ENCODE measurements around the gene RAPGEF3. TPM values are rescaled to one million over a fixed set of nuclear protein-coding genes. Genes with fewer than 3 reads are reported as not detected.
A peak's percentile ranks its signal among the peaks of the same experiment; 100 is the strongest.

Gene RAPGEF3
- total and polyA plus RNA-seq, 2 of the 13 experiments (the other 11 are each of a cell fraction or from before 2014, with no cell fraction given): 0.07 TPM

DNA sequence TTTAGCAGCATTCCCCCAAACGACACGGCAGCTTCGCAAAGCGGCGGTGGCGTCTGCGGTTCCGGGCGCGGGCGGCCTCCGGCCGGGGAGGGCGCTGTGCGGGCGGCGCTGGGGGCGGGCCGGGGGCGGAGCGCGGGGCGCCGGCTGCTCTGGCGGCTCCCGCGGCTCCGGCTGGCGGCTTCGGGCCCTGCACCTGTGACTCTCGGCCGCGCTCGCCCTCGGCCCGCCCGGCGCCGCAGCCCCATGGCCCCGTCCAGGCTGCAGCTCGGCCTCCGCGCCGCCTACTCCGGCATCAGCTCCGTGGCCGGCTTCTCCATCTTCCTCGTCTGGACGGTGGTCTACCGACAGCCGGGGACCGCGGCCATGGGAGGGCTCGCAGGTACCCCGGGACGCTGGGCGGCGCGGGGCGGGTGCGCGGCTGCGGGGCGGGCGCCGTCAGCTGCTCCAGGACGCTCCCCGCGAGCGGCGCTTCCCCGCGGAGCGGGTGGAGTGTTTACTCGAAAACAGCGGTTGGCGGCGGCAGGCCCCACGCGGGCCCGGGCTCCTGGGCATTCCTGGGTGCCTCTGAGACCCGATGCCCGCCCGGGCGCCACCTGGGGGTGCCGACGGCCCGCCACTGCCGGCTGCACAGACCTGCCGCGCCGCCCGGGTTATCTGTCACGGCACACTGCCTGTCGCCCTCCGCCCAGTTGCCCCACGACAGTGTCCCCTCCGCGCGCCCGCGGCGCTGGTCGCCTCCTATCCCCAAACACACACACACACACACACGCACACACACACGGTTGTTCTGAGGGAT lies 14.6 kb upstream of the RAPGEF3 start, which contains the start of gene SLC48A1:
Gene SLC48A1 (plus strand): TSS at position 177 of the 796 bp plus-strand sequence. CDS start 67 bp downstream, at position 244.
- H4K20me1 ChIP-seq (ENCODE audit: insufficient read depth, low read length): no peaks in the 10 kb centered on the region
- H3K79me2 ChIP-seq (ENCODE audit: insufficient read depth, low read length): no peaks in the 10 kb centered on the region
- no peaks in the 10 kb centered on the region for H3K36me3 ChIP-seq (replicated peaks in 1 of 2; ENCODE audit: control insufficient read depth in 1 of 2, insufficient read depth in 2 of 2, low read length in 2 of 2)
- WGBS (ENCODE audit: low lambda C conversion rate): 0% methylated on average over 12 of the region's 106 CpGs
- H2AFZ ChIP-seq (ENCODE audit: low read length): no peak within 1 kb of the TSS
- no TSS peak for BruUV-seq (replicated peaks)
- POLR2A ChIA-PET: interaction anchor here (1.0 to 1.6 kb wide), 2 partner anchors 15 to 48 kb away, joined by 3 to 6 read pairs; partner anchors contain the start of gene RAPGEF3
- intact Hi-C loops (cut with micrococcal nuclease; ENCODE audit: unreplicated experiment) (no loop called here), in situ Hi-C loops (cut with HindIII; ENCODE audit: extremely low pct_ligation_motif_present, low pct_unique_long_range_greater_than_20kb) (no loop called here)
- peaks cover 3 to 8% of the 10 kb centered on the region in 2 experiments; a peak in 2 of 5 replicates for H3K27me3 ChIP-seq (ENCODE audit: control insufficient read depth in 1 of 2, insufficient read depth in 2 of 2, low read length in 2 of 2)
- no peak within 1 kb of the TSS for H3K27ac ChIP-seq (ENCODE audit: extremely low read length, insufficient read depth, low read length)
- H3K4me3 ChIP-seq (replicated peaks in 1 of 3; ENCODE audit: insufficient read depth in 1 of 3, low read depth in 2 of 3, low read length in 3 of 3): peak within 1 kb of the TSS; percentile 71 to 81 (median 76)
- FAIRE-seq (no peak), DNase-seq (ENCODE audit: low spot score) (peak; percentile 30), ATAC-seq (peak; percentile 90)
- H3K9me3 ChIP-seq (ENCODE audit: low read length): no peaks in the 10 kb centered on the region
- peak within 1 kb of the TSS; percentile 96 for H3K4me2 ChIP-seq (ENCODE audit: low read depth, low read length)
- peaks cover 63% of the 10 kb centered on the region for H3K4me1 ChIP-seq (ENCODE audit: insufficient read depth, low read length)
- peak within 1 kb of the TSS; percentile 75 for H3K9ac ChIP-seq (ENCODE audit: insufficient read depth, low read depth, low read length)
- CTCF ChIA-PET (ENCODE audit: low intra/inter-chr PET ratio, low total read pairs): interaction anchor here (1.1 kb wide), 1 partner anchor 56 kb away, joined by 4 read pairs; no protein-coding TSS in a partner anchor
- no peak for TF ChIP-seq DRAP1 (CRISPR knock-in tag; IDR thresholded peaks at IDR 0.05)
- TF ChIP-seq SP5 (CRISPR knock-in tag; IDR thresholded peaks at IDR 0.05; ENCODE audit: borderline replicate concordance, low read depth): 0 out of 2 replicates have a peak, but pooled peaks have one; percentile 32
- no peak for TF ChIP-seq ZKSCAN1 (IDR thresholded peaks at IDR 0.05; ENCODE audit: low read length)
- TF ChIP-seq AGO1 (IDR thresholded peaks at IDR 0.05; ENCODE audit: low read depth, low read length, poor library complexity, severe bottlenecking): no peak
- TF ChIP-seq TP53 (CRISPR knock-in tag; conservative IDR thresholded peaks at IDR 0.05): no peak
- TF ChIP-seq ZNF432 (CRISPR knock-in tag; IDR thresholded peaks at IDR 0.05; ENCODE audit: borderline replicate concordance): no peak
- TF ChIP-seq TAF1 (CRISPR knock-in tag; IDR thresholded peaks at IDR 0.05): peak; percentile 21; the same call in 1 of the 2 replicates
- no peak for TF ChIP-seq MTA3 (CRISPR knock-in tag; IDR thresholded peaks at IDR 0.05)
- TF ChIP-seq ZSCAN21 (CRISPR knock-in tag; IDR thresholded peaks at IDR 0.05; ENCODE audit: borderline replicate concordance): no peak
- no peak for TF ChIP-seq ZFP82 (CRISPR knock-in tag; IDR thresholded peaks at IDR 0.05; ENCODE audit: borderline replicate concordance)
- TF ChIP-seq TMF1 (CRISPR knock-in tag; IDR thresholded peaks at IDR 0.05; ENCODE audit: low read depth): no peak
- no peak for TF ChIP-seq MAF1 (CRISPR knock-in tag; IDR thresholded peaks at IDR 0.05; ENCODE audit: borderline replicate concordance)
- TF ChIP-seq, protein P1, sequence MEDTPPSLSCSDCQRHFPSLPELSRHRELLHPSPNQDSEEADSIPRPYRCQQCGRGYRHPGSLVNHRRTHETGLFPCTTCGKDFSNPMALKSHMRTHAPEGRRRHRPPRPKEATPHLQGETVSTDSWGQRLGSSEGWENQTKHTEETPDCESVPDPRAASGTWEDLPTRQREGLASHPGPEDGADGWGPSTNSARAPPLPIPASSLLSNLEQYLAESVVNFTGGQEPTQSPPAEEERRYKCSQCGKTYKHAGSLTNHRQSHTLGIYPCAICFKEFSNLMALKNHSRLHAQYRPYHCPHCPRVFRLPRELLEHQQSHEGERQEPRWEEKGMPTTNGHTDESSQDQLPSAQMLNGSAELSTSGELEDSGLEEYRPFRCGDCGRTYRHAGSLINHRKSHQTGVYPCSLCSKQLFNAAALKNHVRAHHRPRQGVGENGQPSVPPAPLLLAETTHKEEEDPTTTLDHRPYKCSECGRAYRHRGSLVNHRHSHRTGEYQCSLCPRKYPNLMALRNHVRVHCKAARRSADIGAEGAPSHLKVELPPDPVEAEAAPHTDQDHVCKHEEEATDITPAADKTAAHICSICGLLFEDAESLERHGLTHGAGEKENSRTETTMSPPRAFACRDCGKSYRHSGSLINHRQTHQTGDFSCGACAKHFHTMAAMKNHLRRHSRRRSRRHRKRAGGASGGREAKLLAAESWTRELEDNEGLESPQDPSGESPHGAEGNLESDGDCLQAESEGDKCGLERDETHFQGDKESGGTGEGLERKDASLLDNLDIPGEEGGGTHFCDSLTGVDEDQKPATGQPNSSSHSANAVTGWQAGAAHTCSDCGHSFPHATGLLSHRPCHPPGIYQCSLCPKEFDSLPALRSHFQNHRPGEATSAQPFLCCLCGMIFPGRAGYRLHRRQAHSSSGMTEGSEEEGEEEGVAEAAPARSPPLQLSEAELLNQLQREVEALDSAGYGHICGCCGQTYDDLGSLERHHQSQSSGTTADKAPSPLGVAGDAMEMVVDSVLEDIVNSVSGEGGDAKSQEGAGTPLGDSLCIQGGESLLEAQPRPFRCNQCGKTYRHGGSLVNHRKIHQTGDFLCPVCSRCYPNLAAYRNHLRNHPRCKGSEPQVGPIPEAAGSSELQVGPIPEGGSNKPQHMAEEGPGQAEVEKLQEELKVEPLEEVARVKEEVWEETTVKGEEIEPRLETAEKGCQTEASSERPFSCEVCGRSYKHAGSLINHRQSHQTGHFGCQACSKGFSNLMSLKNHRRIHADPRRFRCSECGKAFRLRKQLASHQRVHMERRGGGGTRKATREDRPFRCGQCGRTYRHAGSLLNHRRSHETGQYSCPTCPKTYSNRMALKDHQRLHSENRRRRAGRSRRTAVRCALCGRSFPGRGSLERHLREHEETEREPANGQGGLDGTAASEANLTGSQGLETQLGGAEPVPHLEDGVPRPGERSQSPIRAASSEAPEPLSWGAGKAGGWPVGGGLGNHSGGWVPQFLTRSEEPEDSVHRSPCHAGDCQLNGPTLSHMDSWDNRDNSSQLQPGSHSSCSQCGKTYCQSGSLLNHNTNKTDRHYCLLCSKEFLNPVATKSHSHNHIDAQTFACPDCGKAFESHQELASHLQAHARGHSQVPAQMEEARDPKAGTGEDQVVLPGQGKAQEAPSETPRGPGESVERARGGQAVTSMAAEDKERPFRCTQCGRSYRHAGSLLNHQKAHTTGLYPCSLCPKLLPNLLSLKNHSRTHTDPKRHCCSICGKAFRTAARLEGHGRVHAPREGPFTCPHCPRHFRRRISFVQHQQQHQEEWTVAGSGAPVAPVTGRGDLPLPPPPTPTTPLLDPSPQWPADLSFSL (CRISPR knock-in tag; IDR thresholded peaks at IDR 0.05): no peak
- TF ChIP-seq BRCA1 (CRISPR knock-in tag; IDR thresholded peaks at IDR 0.05): no peak
- TF ChIP-seq PHF8 (CRISPR knock-in tag; IDR thresholded peaks at IDR 0.05): peak; percentile 61
- TF ChIP-seq ZNF703 (CRISPR knock-in tag; IDR thresholded peaks at IDR 0.05; ENCODE audit: borderline replicate concordance): no peak
